Spleen (tissue), 11 donors: ENCODE data around the gene SAP130. TPM values are rescaled to one million over a fixed set of nuclear protein-coding genes. Genes with fewer than 3 reads are reported as not detected.

Experiments
- DNase-seq: peaks from one replicate; pipeline ENCODE4 v3.0.0-alpha.2; 2020
- H3K27ac ChIP-seq, 8 donors: fragments of 200-600 bp; sonication (generic) in 7 of 8; 1 replicate in 4 of 8; 2 replicates in 4 of 8; pipeline versions ENCODE4 v1.5.0 to v1.8.0; 2016 to 2021; ENCODE audit warnings: inconsistent platforms in 4 of 8, mild to moderate bottlenecking in 4 of 8, moderate library complexity in 1 of 8
- H3K27me3 ChIP-seq, 7 donors: fragments of 200-600 bp; sonication (generic) in 6 of 7; replicated peaks in 1 of 7; 1 replicate in 4 of 7; 2 replicates in 3 of 7; pipeline versions ENCODE4 v1.5.0 to v1.8.0; 2016 to 2021; ENCODE audit warnings: inconsistent platforms in 3 of 7, mild to moderate bottlenecking in 1 of 7
- H3K36me3 ChIP-seq, 6 donors: fragments of 200-600 bp; sonication (generic) in 5 of 6; 1 replicate in 4 of 6; 2 replicates in 2 of 6; pipeline versions ENCODE4 v1.5.0 to v1.8.0; 2016 to 2021; ENCODE audit warnings: inconsistent platforms in 2 of 6
- H3K4me1 ChIP-seq, 6 donors: fragments of 200-600 bp; sonication (generic) in 5 of 6; 1 replicate in 3 of 6; 2 replicates in 3 of 6; pipeline versions ENCODE4 v1.5.0 to v1.8.0; 2016 to 2021; ENCODE audit warnings: inconsistent platforms in 3 of 6
- H3K4me3 ChIP-seq, 8 donors: fragments of 200-600 bp; sonication (generic) in 7 of 8; 1 replicate in 4 of 8; 2 replicates in 4 of 8; pipeline versions ENCODE4 v1.5.0 to v1.8.0; 2016 to 2021; ENCODE audit warnings: inconsistent platforms in 4 of 8, mild to moderate bottlenecking in 4 of 8, moderate library complexity in 2 of 8
- H3K9me3 ChIP-seq, 8 donors: fragments of 200-600 bp; sonication (generic) in 7 of 8; 1 replicate in 4 of 8; 2 replicates in 4 of 8; pipeline versions ENCODE4 v1.5.0 to v1.8.0; 2016 to 2021; ENCODE audit warnings: inconsistent platforms in 4 of 8
- POLR2A ChIP-seq, 3 donors: fragments of 450-650 bp; IDR thresholded peaks; one replicate each; pipeline ENCODE4 v1.5.1; 2017; ENCODE audit warnings: antibody characterized with exemption in 3 of 3, mild to moderate bottlenecking in 1 of 3
- POLR2AphosphoS5 ChIP-seq, 3 donors: sonication (generic); formaldehyde crosslinking; IDR thresholded peaks; one replicate each; pipeline ENCODE4 v1.5.1; 2017; ENCODE audit warnings: antibody characterized with exemption in 3 of 3
- WGBS, 5 donors: extraction: QIAGEN DNeasy Blood & Tissue Kit in 3 of 5; methylation state at CpG; one replicate each; pipeline versions ENCODE4 v1.1.5 to v1.1.7; 2013 to 2018; 5-methylcytosine and 5-hydroxymethylcytosine counted together
- intact Hi-C: fragments of 100-400 bp; cut with DNase I; formaldehyde crosslinking; loops from one replicate; pipeline ENCODE4 v1.15.0; 2023; ENCODE audit warnings: low total_unique reads
- polyA plus RNA-seq, 3 donors: library from polyadenylated mRNA; stranded (reverse); fragments of 200-250 nt; gene quantifications; one replicate each; pipeline ENCODE4 v1.2.1, GENCODE V29; 2013
- total RNA-seq, 7 donors: library from RNA; depleted of rRNA in 3 of 7; stranded (reverse); fragments of >200 nt in 3 of 7; fragmentation: NEBNext Ultra II Directional in 4 of 7; extraction: Animal tissue kit (Norgen Biotek cat#: 25700) in 4 of 7; gene quantifications; one replicate each; pipeline versions ENCODE4 v1.1.0 to v1.2.1, GENCODE V29; 2016 to 2021
- TF ChIP-seq, protein P1 (sequence below), 11 experiments: fragments of 200-600 bp in 7 of 11; fragments of 450-650 bp in 4 of 11; sonication (generic) in 4 of 11; IDR thresholded peaks in 8 of 11; conservative IDR thresholded peaks in 3 of 11; 1 replicate in 7 of 11; 2 replicates in 4 of 11; pipeline versions ENCODE4 v1.4.0 to v1.8.0; 2016 to 2021; ENCODE audit warnings: antibody characterized with exemption in 11 of 11, inconsistent platforms in 4 of 11, mild to moderate bottlenecking in 1 of 11
- donor health status: healthy with polysubstance abuse.
- donor health status: DM: no; HTN: no; CAD: no; lungs with moderate emphysema.
- donor health status: DM: no; HTN: no; CAD: no.
- donor health status: Bipolar disorder and iron deficiency.
- donor health status: healthy.
- donor health status: DM: no; HTN: no; CAD: no.
- donor health status: DM: yes; HTN: yes; CAD: no.

SAP130 gene
- total and polyA plus RNA-seq, 10 donors, result 3.6 to 23.5 (median 16.5) TPM

DNA sequence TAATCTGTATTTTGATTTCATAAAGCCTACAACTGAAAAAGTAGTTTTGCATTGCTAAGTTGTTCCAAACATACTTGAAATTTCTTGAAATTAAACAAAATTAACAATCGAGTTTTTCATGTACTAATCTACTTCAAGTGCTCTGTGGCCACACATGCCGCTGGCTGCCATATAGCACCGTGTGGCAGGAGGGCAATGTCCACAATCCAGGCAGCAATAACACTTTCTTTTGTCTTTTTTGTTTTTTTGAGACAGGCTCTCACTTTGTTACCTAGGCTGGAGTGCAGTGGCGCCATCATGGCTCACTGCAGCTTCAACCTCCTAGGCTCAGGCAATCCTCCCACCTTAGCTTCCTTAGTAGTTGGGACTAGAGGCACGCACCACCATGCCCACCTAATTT, 36.1 kb downstream of the SAP130 start:
- intact Hi-C loops, result no loop called here
- no peaks in the 10 kb centered on the region for H3K9me3 ChIP-seq
- no peak overlapping the region for H3K4me3 ChIP-seq
- no peaks in the 10 kb centered on the region for H3K4me1 ChIP-seq
- TF ChIP-seq POLR2AphosphoS5 (IDR thresholded peaks at IDR 0.05), result no peak
- TF ChIP-seq POLR2A (IDR thresholded peaks at IDR 0.05), result no peak
- TF ChIP-seq, protein P1, sequence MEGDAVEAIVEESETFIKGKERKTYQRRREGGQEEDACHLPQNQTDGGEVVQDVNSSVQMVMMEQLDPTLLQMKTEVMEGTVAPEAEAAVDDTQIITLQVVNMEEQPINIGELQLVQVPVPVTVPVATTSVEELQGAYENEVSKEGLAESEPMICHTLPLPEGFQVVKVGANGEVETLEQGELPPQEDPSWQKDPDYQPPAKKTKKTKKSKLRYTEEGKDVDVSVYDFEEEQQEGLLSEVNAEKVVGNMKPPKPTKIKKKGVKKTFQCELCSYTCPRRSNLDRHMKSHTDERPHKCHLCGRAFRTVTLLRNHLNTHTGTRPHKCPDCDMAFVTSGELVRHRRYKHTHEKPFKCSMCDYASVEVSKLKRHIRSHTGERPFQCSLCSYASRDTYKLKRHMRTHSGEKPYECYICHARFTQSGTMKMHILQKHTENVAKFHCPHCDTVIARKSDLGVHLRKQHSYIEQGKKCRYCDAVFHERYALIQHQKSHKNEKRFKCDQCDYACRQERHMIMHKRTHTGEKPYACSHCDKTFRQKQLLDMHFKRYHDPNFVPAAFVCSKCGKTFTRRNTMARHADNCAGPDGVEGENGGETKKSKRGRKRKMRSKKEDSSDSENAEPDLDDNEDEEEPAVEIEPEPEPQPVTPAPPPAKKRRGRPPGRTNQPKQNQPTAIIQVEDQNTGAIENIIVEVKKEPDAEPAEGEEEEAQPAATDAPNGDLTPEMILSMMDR (IDR thresholded peaks at IDR 0.05 in 8 of 11, conservative IDR thresholded peaks at IDR 0.05 in 3 of 11), result no peak
- H3K36me3 ChIP-seq, result peaks cover 0 to 100% (median 70%) of the 10 kb centered on the region in 6 donors
- H3K27me3 ChIP-seq, result no peaks in the 10 kb centered on the region
- no peak overlapping the region for H3K27ac ChIP-seq
- WGBS, 5 donors, result 93 to 98% (median 96%) methylated on average over 5 of the region's 5 CpGs
- DNase-seq, result no peak

DNA sequence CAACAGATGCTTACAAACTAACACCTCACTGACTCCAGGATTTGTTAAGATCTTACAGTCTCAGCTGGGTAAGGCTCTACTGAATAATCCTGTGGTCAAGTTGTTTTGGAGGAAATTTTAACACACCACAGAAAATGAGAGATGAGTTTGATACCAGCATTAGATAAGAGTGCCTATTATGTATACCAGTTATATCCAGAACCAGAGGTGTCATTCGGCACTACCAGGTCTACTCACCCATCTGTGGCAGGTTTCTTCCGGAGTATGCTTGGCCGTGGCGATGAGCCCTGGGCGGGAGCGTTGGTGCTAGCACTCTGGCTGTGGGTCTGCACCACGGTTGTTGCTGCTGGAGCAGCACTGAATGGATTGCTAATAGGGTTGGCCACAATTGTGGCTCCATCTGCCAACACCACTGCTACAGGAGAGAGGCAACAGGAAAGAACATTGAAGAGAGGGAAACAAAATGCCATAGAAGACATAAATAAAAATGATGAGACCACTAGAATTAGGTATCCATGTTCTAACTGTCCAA, 41.2 kb downstream of the SAP130 start:
- H3K27me3 ChIP-seq, result no peaks in the 10 kb centered on the region
- no peaks in the 10 kb centered on the region for H3K9me3 ChIP-seq
- H3K27ac ChIP-seq, result no peak overlapping the region
- WGBS, 5 donors, result 86 to 98% (median 97%) methylated on average over 7 of the region's 7 CpGs
- intact Hi-C loops, result no loop called here
- TF ChIP-seq POLR2A (IDR thresholded peaks at IDR 0.05) (no peak), POLR2AphosphoS5 (IDR thresholded peaks at IDR 0.05) (no peak)
- TF ChIP-seq, protein P1 (IDR thresholded peaks at IDR 0.05 in 8 of 11, conservative IDR thresholded peaks at IDR 0.05 in 3 of 11), result no peak
- no peak overlapping the region for H3K4me3 ChIP-seq
- no peak for DNase-seq
- no peaks in the 10 kb centered on the region for H3K4me1 ChIP-seq
- peaks cover 3 to 100% (median 70%) of the 10 kb centered on the region in 6 donors for H3K36me3 ChIP-seq

DNA sequence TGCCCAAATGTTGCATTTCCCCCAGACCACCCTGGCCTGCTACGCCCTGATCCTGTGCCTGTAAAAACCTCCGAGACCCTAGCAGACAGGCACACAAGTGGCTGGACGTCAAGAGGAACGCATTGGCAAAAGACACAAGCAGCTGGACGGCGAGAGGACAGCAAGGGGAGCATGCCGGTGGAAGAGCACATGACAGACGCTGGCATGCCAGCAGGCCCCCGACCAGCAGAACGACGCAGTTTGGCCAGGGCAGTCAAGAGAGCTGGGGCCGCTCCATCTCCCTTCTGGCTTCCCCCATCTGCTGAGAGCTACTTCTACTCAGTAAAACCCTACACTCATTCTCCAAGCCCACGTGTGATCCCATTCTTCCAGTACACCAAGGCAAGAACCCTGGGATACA, 42.1 kb downstream of the SAP130 start:
- intact Hi-C loops, result no loop called here
- DNase-seq, result no peak
- no peak overlapping the region for H3K27ac ChIP-seq
- TF ChIP-seq POLR2A (IDR thresholded peaks at IDR 0.05), result no peak
- no peak for TF ChIP-seq POLR2AphosphoS5 (IDR thresholded peaks at IDR 0.05)
- TF ChIP-seq, protein P1 (IDR thresholded peaks at IDR 0.05 in 8 of 11, conservative IDR thresholded peaks at IDR 0.05 in 3 of 11), result no peak
- H3K4me1 ChIP-seq, result no peaks in the 10 kb centered on the region
- no peak overlapping the region for H3K4me3 ChIP-seq
- H3K9me3 ChIP-seq, result no peaks in the 10 kb centered on the region
- H3K27me3 ChIP-seq, result no peaks in the 10 kb centered on the region
- 95 to 100% (median 98%) methylated on average over 13 of the region's 13 CpGs for WGBS, 5 donors
- H3K36me3 ChIP-seq, result peaks cover 3 to 97% (median 70%) of the 10 kb centered on the region in 6 donors

DNA sequence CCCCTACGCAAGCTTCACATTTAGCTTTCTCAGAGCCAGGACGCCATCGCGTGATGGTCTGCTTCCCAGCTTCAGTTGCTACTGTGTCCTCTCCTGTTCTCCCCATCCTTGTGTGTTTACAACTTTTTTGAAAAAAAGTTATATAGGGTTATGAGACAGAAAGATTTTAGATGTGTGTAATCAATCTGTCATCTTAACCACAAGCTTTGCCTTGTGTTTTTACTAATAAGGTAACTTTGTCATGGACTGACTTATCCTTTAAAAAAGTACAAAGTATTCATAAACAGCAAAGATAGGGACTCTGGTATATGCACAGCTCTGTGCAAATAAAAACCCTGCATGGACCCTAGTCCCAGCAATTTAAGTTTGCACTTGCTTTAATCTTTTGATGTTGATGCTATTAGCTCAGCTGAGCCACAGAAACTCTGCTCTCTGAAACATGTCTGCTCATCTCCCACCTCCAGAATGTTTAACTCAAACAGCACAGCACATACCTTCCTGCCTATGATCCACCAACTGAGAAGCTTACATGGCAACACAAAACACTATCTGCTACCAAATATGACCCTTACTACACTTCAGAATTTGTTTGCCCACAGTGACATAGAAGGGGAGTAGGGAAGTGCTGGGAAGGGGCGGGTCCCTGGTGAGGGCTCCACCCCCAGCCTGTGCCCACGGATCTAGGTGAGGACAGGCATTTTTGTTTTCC, 42.7 kb downstream of the SAP130 start:
- WGBS, 5 donors, result 89 to 97% (median 92%) methylated on average over 4 to 6 of the region's 6 CpGs
- Histone ChIP-seq H3K36me3 (peaks cover 3 to 97% (median 70%) of the 10 kb centered on the region in 6 donors), H3K27me3 (no peaks in the 10 kb centered on the region), H3K27ac (no peak overlapping the region), H3K9me3 (no peaks in the 10 kb centered on the region), H3K4me1 (no peaks in the 10 kb centered on the region), H3K4me3 (no peak overlapping the region)
- intact Hi-C loops, result no loop called here
- TF ChIP-seq POLR2A (IDR thresholded peaks at IDR 0.05), result no peak
- no peak for TF ChIP-seq POLR2AphosphoS5 (IDR thresholded peaks at IDR 0.05)
- TF ChIP-seq, protein P1 (IDR thresholded peaks at IDR 0.05 in 8 of 11, conservative IDR thresholded peaks at IDR 0.05 in 3 of 11), result no peak
- no peak for DNase-seq
